ENCODE data around the gene ZNF665.

ZNF665 gene

GRCh38 chr19:53183146-53183764 lies 9.9 kb downstream of the ZNF665 start:
- H3K9me3 Mint-ChIP-seq: peaks cover 53% of the 10 kb centered on the region
- DNase-seq: no peak
- H3K4me3 Mint-ChIP-seq: no peak overlapping the region
- TF ChIP-seq CTCF (IDR thresholded peaks at IDR 0.05): no peak
- peaks cover 62% of the 10 kb centered on the region for H3K36me3 Mint-ChIP-seq (ENCODE audit: low read depth)
- H3K27ac Mint-ChIP-seq: no peak overlapping the region
- no peaks in the 10 kb centered on the region for H3K4me1 Mint-ChIP-seq
- H3K27me3 Mint-ChIP-seq (ENCODE audit: low read depth, poor library complexity): no peaks in the 10 kb centered on the region

- no peak overlapping the region for H3K4me3 Mint-ChIP-seq
- peaks cover 64% of the 10 kb centered on the region for H3K9me3 Mint-ChIP-seq
- TF ChIP-seq CTCF (IDR thresholded peaks at IDR 0.05): no peak
- no peak overlapping the region for H3K27ac Mint-ChIP-seq
- peaks cover 72% of the 10 kb centered on the region for H3K36me3 Mint-ChIP-seq (ENCODE audit: low read depth)
- H3K4me1 Mint-ChIP-seq: no peaks in the 10 kb centered on the region
- H3K27me3 Mint-ChIP-seq (ENCODE audit: low read depth, poor library complexity): no peaks in the 10 kb centered on the region
- no peak for DNase-seq
Measured at GRCh38 chr19:53182202-53182601, 11.0 kb downstream of the ZNF665 start.

GRCh38 chr19:53177986-53178385 lies 15.2 kb downstream of the ZNF665 start:
- TF ChIP-seq CTCF (IDR thresholded peaks at IDR 0.05): no peak
- peaks cover 3% of the 10 kb centered on the region for H3K27me3 Mint-ChIP-seq (ENCODE audit: low read depth, poor library complexity)
- H3K4me1 Mint-ChIP-seq: no peaks in the 10 kb centered on the region
- peaks cover 80% of the 10 kb centered on the region for H3K36me3 Mint-ChIP-seq (ENCODE audit: low read depth)
- no peak overlapping the region for H3K27ac Mint-ChIP-seq
- H3K4me3 Mint-ChIP-seq: no peak overlapping the region
- peaks cover 76% of the 10 kb centered on the region for H3K9me3 Mint-ChIP-seq
- DNase-seq: no peak

GRCh38 chr19:53172889-53173288 lies 20.3 kb downstream of the ZNF665 start:
- no peak for TF ChIP-seq CTCF (IDR thresholded peaks at IDR 0.05)
- H3K4me1 Mint-ChIP-seq: no peaks in the 10 kb centered on the region
- H3K9me3 Mint-ChIP-seq: peaks cover 81% of the 10 kb centered on the region
- H3K36me3 Mint-ChIP-seq (ENCODE audit: low read depth): peaks cover 59% of the 10 kb centered on the region
- H3K27ac Mint-ChIP-seq: no peak overlapping the region
- DNase-seq: no peak
- H3K4me3 Mint-ChIP-seq: no peak overlapping the region
- peaks cover 3% of the 10 kb centered on the region for H3K27me3 Mint-ChIP-seq (ENCODE audit: low read depth, poor library complexity)

- Mint-ChIP-seq H3K36me3 (ENCODE audit: low read depth) (peaks cover 58% of the 10 kb centered on the region), H3K27ac (no peak overlapping the region), H3K4me3 (no peak overlapping the region), H3K4me1 (no peaks in the 10 kb centered on the region), H3K27me3 (ENCODE audit: low read depth, poor library complexity) (no peaks in the 10 kb centered on the region), H3K9me3 (peaks cover 84% of the 10 kb centered on the region)
- no peak for DNase-seq
- no peak for TF ChIP-seq CTCF (IDR thresholded peaks at IDR 0.05)
Measured at GRCh38 chr19:53165691-53166091, 27.5 kb downstream of the ZNF665 start.

- peaks cover 61% of the 10 kb centered on the region for H3K36me3 Mint-ChIP-seq (ENCODE audit: low read depth)
Measured at GRCh38 chr19:53161123-53161522, 32.0 kb downstream of the ZNF665 start.

More at GRCh38 chr19:53161123-53161522, 32.0 kb downstream of the ZNF665 start:
- Mint-ChIP-seq H3K9me3 (peaks cover 87% of the 10 kb centered on the region), H3K27ac (no peak overlapping the region), H3K27me3 (ENCODE audit: low read depth, poor library complexity) (peaks cover 3% of the 10 kb centered on the region), H3K4me3 (no peak overlapping the region), H3K4me1 (peaks cover 11% of the 10 kb centered on the region)
- TF ChIP-seq CTCF (IDR thresholded peaks at IDR 0.05): no peak
- DNase-seq: no peak
